ENCODE data around the gene TRIL. TPM values are rescaled to one million over a fixed set of nuclear protein-coding genes. Genes with fewer than 3 reads are reported as not detected.
A peak's percentile ranks its signal among the peaks of the same experiment; 100 is the strongest.

TRIL gene
- total and polyA plus RNA-seq, 5 experiments from 2014 or later, result not detected

GRCh38 chr7:28977881-28978280 is 19.8 kb upstream of the TRIL start:
- peaks cover 8 to 16% (median 12%) of the 10 kb centered on the region in 5 donors for H3K27me3 Mint-ChIP-seq
- no peak for DNase-seq
- H3K36me3 Mint-ChIP-seq, result peaks cover 0 to 10% (median 0%) of the 10 kb centered on the region in 3 donors
- no peak overlapping the region for H3K27ac Mint-ChIP-seq
- POLR2A ChIA-PET, result no interaction called here
- H3K9me3 Mint-ChIP-seq, result peaks cover 6 to 15% (median 10%) of the 10 kb centered on the region in 9 donors
- H3K4me1 Mint-ChIP-seq, result no peaks in the 10 kb centered on the region
- no peak for ATAC-seq
- no peak overlapping the region for H3K4me3 Mint-ChIP-seq

GRCh38 chr7:28976022-28976421 is 17.9 kb upstream of the TRIL start:
- peaks cover 5 to 18% (median 12%) of the 10 kb centered on the region in 5 donors for H3K27me3 Mint-ChIP-seq
- DNase-seq (no peak), ATAC-seq (no peak)
- POLR2A ChIA-PET, result no interaction called here
- no peaks in the 10 kb centered on the region for H3K4me1 Mint-ChIP-seq
- peaks cover 10 to 26% (median 20%) of the 10 kb centered on the region in 9 donors for H3K9me3 Mint-ChIP-seq
- H3K4me3 Mint-ChIP-seq, result no peak overlapping the region
- no peak overlapping the region for H3K27ac Mint-ChIP-seq
- peaks cover 0 to 17% (median 2%) of the 10 kb centered on the region in 3 donors for H3K36me3 Mint-ChIP-seq

GRCh38 chr7:28973591-28973990 is 15.5 kb upstream of the TRIL start:
- Mint-ChIP-seq H3K4me3 (no peak overlapping the region), H3K27ac (no peak overlapping the region), H3K27me3 (peaks cover 0 to 20% (median 10%) of the 10 kb centered on the region in 5 donors), H3K4me1 (no peaks in the 10 kb centered on the region), H3K9me3 (peaks cover 10 to 31% (median 22%) of the 10 kb centered on the region in 9 donors), H3K36me3 (peaks cover 0 to 17% (median 2%) of the 10 kb centered on the region in 3 donors)
- POLR2A ChIA-PET, result no interaction called here
- ATAC-seq (no peak), DNase-seq (no peak)

- Mint-ChIP-seq H3K36me3 (no peaks in the 10 kb centered on the region), H3K27me3 (peaks cover 6 to 29% (median 26%) of the 10 kb centered on the region in 5 donors), H3K27ac (no peak overlapping the region), H3K4me1 (peaks cover 0 to 1% (median 0%) of the 10 kb centered on the region in 4 donors), H3K4me3 (no peak overlapping the region), H3K9me3 (peaks cover 0 to 3% (median 0%) of the 10 kb centered on the region in 9 donors)
- DNase-seq (no peak), ATAC-seq (no peak)
- POLR2A ChIA-PET, result no interaction called here
Observed at GRCh38 chr7:28964056-28964455, 5.9 kb upstream of the TRIL start.

GRCh38 chr7:28961972-28962371 is 3.8 kb upstream of the TRIL start:
- no peaks in the 10 kb centered on the region for H3K36me3 Mint-ChIP-seq
- H3K9me3 Mint-ChIP-seq, result no peaks in the 10 kb centered on the region
- no peak overlapping the region for H3K27ac Mint-ChIP-seq
- no peak for DNase-seq
- POLR2A ChIA-PET, result no interaction called here
- H3K27me3 Mint-ChIP-seq, result peaks cover 21 to 50% (median 37%) of the 10 kb centered on the region in 5 donors
- peaks cover 0 to 13% (median 10%) of the 10 kb centered on the region in 4 donors for H3K4me1 Mint-ChIP-seq
- H3K4me3 Mint-ChIP-seq, result no peak overlapping the region
- ATAC-seq, result no peak

- Mint-ChIP-seq H3K9me3 (no peaks in the 10 kb centered on the region), H3K27me3 (peaks cover 22 to 57% (median 36%) of the 10 kb centered on the region in 5 donors), H3K4me3 (peak overlapping the region in 1 of 10 donors; percentile 1), H3K27ac (no peak overlapping the region), H3K36me3 (no peaks in the 10 kb centered on the region), H3K4me1 (peaks cover 0 to 16% (median 12%) of the 10 kb centered on the region in 4 donors)
- POLR2A ChIA-PET, result no interaction called here
- no peak for DNase-seq
- no peak for ATAC-seq
Observed at GRCh38 chr7:28960071-28960840, 2.1 kb upstream of the TRIL start.

GRCh38 chr7:28958980-28959347 is 834 bp upstream of the TRIL start:
- ATAC-seq, result no peak
- POLR2A ChIA-PET, result no interaction called here
- Mint-ChIP-seq H3K27me3 (peaks cover 27 to 64% (median 42%) of the 10 kb centered on the region in 5 donors), H3K9me3 (no peaks in the 10 kb centered on the region), H3K4me1 (peaks cover 0 to 19% (median 14%) of the 10 kb centered on the region in 4 donors), H3K36me3 (no peaks in the 10 kb centered on the region), H3K4me3 (peak overlapping the region in 5 of 10 donors; percentile 23 to 50 (median 42)), H3K27ac (no peak overlapping the region)
- DNase-seq, result no peak

GRCh38 chr7:28957751-28958234 is 337 bp downstream of the TRIL start:
- H3K9me3 Mint-ChIP-seq, result no peaks in the 10 kb centered on the region
- peaks cover 0 to 19% (median 14%) of the 10 kb centered on the region in 4 donors for H3K4me1 Mint-ChIP-seq
- POLR2A ChIA-PET, result no interaction called here
- DNase-seq (no peak), ATAC-seq (no peak)
- H3K4me3 Mint-ChIP-seq, result peak overlapping the region in 9 of 10 donors; percentile 3 to 65 (median 50)
- H3K36me3 Mint-ChIP-seq, result no peaks in the 10 kb centered on the region
- no peak overlapping the region for H3K27ac Mint-ChIP-seq
- peaks cover 31 to 73% (median 44%) of the 10 kb centered on the region in 5 donors for H3K27me3 Mint-ChIP-seq

- Mint-ChIP-seq H3K4me3 (peak overlapping the region in 8 of 10 donors; percentile 3 to 65 (median 50)), H3K4me1 (peaks cover 0 to 19% (median 14%) of the 10 kb centered on the region in 4 donors), H3K27ac (no peak overlapping the region), H3K9me3 (no peaks in the 10 kb centered on the region), H3K36me3 (no peaks in the 10 kb centered on the region), H3K27me3 (peaks cover 35 to 79% (median 44%) of the 10 kb centered on the region in 5 donors)
- DNase-seq (no peak), ATAC-seq (no peak)
- POLR2A ChIA-PET, result no interaction called here
Observed at GRCh38 chr7:28957064-28957750, 923 bp downstream of the TRIL start.

- H3K36me3 Mint-ChIP-seq, result no peaks in the 10 kb centered on the region
- H3K4me3 Mint-ChIP-seq, result peak overlapping the region in 1 of 10 donors; percentile 50
- H3K4me1 Mint-ChIP-seq, result peaks cover 0 to 19% (median 14%) of the 10 kb centered on the region in 4 donors
- no peak overlapping the region for H3K27ac Mint-ChIP-seq
- ATAC-seq (no peak), DNase-seq (no peak)
- POLR2A ChIA-PET, result no interaction called here
- H3K27me3 Mint-ChIP-seq, result peaks cover 37 to 81% (median 46%) of the 10 kb centered on the region in 5 donors
- no peaks in the 10 kb centered on the region for H3K9me3 Mint-ChIP-seq
Observed at GRCh38 chr7:28956608-28957063, 1.5 kb downstream of the TRIL start.

GRCh38 chr7:28955718-28956607 is 2.2 kb downstream of the TRIL start:
- peaks cover 40 to 81% (median 49%) of the 10 kb centered on the region in 5 donors for H3K27me3 Mint-ChIP-seq
- H3K9me3 Mint-ChIP-seq, result no peaks in the 10 kb centered on the region
- DNase-seq (no peak), ATAC-seq (no peak)
- no peaks in the 10 kb centered on the region for H3K36me3 Mint-ChIP-seq
- H3K27ac Mint-ChIP-seq, result no peak overlapping the region
- POLR2A ChIA-PET, result no interaction called here
- peak overlapping the region in 6 of 10 donors; percentile 28 to 52 (median 36) for H3K4me3 Mint-ChIP-seq
- H3K4me1 Mint-ChIP-seq, result peaks cover 0 to 19% (median 14%) of the 10 kb centered on the region in 4 donors

GRCh38 chr7:28955356-28955717 is 2.8 kb downstream of the TRIL start:
- no peak for DNase-seq
- POLR2A ChIA-PET, result no interaction called here
- H3K27me3 Mint-ChIP-seq, result peaks cover 41 to 81% (median 46%) of the 10 kb centered on the region in 5 donors
- H3K27ac Mint-ChIP-seq, result no peak overlapping the region
- H3K4me3 Mint-ChIP-seq, result peak overlapping the region in 7 of 10 donors; percentile 28 to 52 (median 34)
- no peaks in the 10 kb centered on the region for H3K9me3 Mint-ChIP-seq
- ATAC-seq, result no peak
- H3K36me3 Mint-ChIP-seq, result no peaks in the 10 kb centered on the region
- H3K4me1 Mint-ChIP-seq, result peaks cover 0 to 19% (median 14%) of the 10 kb centered on the region in 4 donors

All from naive thymus-derived CD8-positive, alpha-beta T cell (primary cell).